K562 (cell line): ENCODE measurements around the gene DENND6A. TPM values are rescaled to one million over a fixed set of nuclear protein-coding genes. Genes with fewer than 3 reads are reported as not detected.
"Not testable (repeated sequence)": the region's sequence is repeated elsewhere in the genome, so short reads cannot be mapped to it uniquely, and the experiment has no call there.

Source experiments
- ATAC-seq: fragments of 200-7000 bp; cut with Tn5 transposase; 3 replicates; pipeline ENCODE4 v1.9.1; 2020; ENCODE audit warnings: moderate library complexity
- BruUV-seq: library from RNA; stranded (reverse); fragments of 400-500 nt; replicated peaks from 2 replicates; lab custom pipeline; 2021; lab: Mats Ljungman, UMichigan
- CTCF ChIA-PET: fragments of 300-600 bp; formaldehyde crosslinking; extraction: SDS; loops from one replicate; lab custom pipeline; 2021; ENCODE audit warnings: low intra/inter-chr PET ratio; lab: Yijun Ruan, JAX
- POLR2A ChIA-PET: fragments of 300-600, 350-650 bp; sonication (Branson Sonifier 250); formaldehyde crosslinking; extraction: SDS; loops from one replicate; lab custom pipeline; 2021; ENCODE audit warnings: antibody characterized with exemption, inconsistent platforms; lab: Yijun Ruan, JAX
- DNase-seq, 4 experiments: peaks; one replicate each; pipeline versions ENCODE4 v3.0.0 to v3.0.0-alpha.2; 2011 to 2018; ENCODE audit warnings: low spot score in 3 of 4, mixed read lengths in 3 of 4; ENCODE audit errors: extremely low read depth in 1 of 4
- FAIRE-seq: peaks from 2 replicates; lab custom pipeline; 2011; peaks lifted over from hg19 to GRCh38; lab: Jason Lieb, UNC
- H2AFZ ChIP-seq: 2 replicates; pipeline ENCODE4 v1.6.0; 2011; ENCODE audit warnings: low read depth, low read length, control low read depth, inconsistent platforms
- H3K27ac ChIP-seq: fragments of 200-600 bp; 3 replicates; pipeline ENCODE4 v1.8.0; 2011; ENCODE audit warnings: low read depth, mild to moderate bottlenecking, control low read depth, inconsistent platforms, low read length, moderate library complexity, mixed read lengths; ENCODE audit errors: extremely low read depth
- H3K27me3 ChIP-seq, 2 experiments: fragments of 300-600 bp in 1 of 2; 2 replicates in 1 of 2; 3 replicates in 1 of 2; pipeline versions ENCODE4 v1.6.0 to v1.8.0; 2011; ENCODE audit warnings: inconsistent platforms in 2 of 2, low read length in 2 of 2, mild to moderate bottlenecking in 1 of 2, mixed read lengths in 1 of 2, moderate library complexity in 1 of 2; ENCODE audit not compliant: control insufficient read depth in 2 of 2, insufficient read depth in 2 of 2
- H3K36me3 ChIP-seq: fragments of 300-600 bp; 3 replicates; pipeline ENCODE4 v1.8.0; 2011; ENCODE audit warnings: mild to moderate bottlenecking, low read length, inconsistent platforms; ENCODE audit not compliant: control insufficient read depth, insufficient read depth
- H3K4me1 ChIP-seq, 2 experiments: fragments of 200-600 bp in 1 of 2; replicated peaks in 1 of 2; 2 replicates in 1 of 2; 3 replicates in 1 of 2; pipeline versions ENCODE4 v1.5.1 to v1.8.0; 2011; ENCODE audit warnings: inconsistent platforms in 2 of 2, low read length in 2 of 2, mild to moderate bottlenecking in 1 of 2, mixed read lengths in 1 of 2, moderate library complexity in 1 of 2; ENCODE audit not compliant: control insufficient read depth in 2 of 2, insufficient read depth in 2 of 2
- H3K4me2 ChIP-seq: 2 replicates; pipeline ENCODE4 v1.6.1; 2011; ENCODE audit warnings: low read length, control low read depth, inconsistent platforms, mixed read lengths; ENCODE audit not compliant: insufficient read depth
- H3K4me3 ChIP-seq: fragments of 200-600 bp; sonication (generic), shearing (Covaris generic); 2 replicates; pipeline ENCODE4 v1.5.1; 2016; ENCODE audit warnings: control low read depth, inconsistent platforms
- H3K79me2 ChIP-seq: fragments of 200-600 bp; 3 replicates; pipeline ENCODE4 v1.8.0; 2011; ENCODE audit warnings: low read length, inconsistent platforms; ENCODE audit not compliant: control insufficient read depth, insufficient read depth
- H3K9ac ChIP-seq, 2 experiments: 2 replicates each; pipeline versions ENCODE4 v1.6.0 to v1.6.1; 2011; ENCODE audit warnings: low read depth in 2 of 2, low read length in 2 of 2, control low read depth in 1 of 2, inconsistent platforms in 1 of 2, mild to moderate bottlenecking in 1 of 2, mixed read lengths in 1 of 2; ENCODE audit not compliant: insufficient read depth in 1 of 2
- H3K9me1 ChIP-seq: one replicate; pipeline ENCODE4 v1.6.0; 2011; ENCODE audit warnings: inconsistent platforms, mild to moderate bottlenecking, low read length, moderate library complexity; ENCODE audit not compliant: control insufficient read depth, insufficient read depth
- H3K9me3 ChIP-seq: replicated peaks from 2 replicates; pipeline ENCODE4 v1.5.1; 2011; ENCODE audit warnings: low read depth, low read length, inconsistent platforms; ENCODE audit not compliant: control insufficient read depth, insufficient read depth
- H4K20me1 ChIP-seq: replicated peaks from 2 replicates; pipeline ENCODE4 v1.6.1; 2011; ENCODE audit warnings: low read length, inconsistent platforms, mixed read lengths; ENCODE audit not compliant: control insufficient read depth, insufficient read depth
- ARHGAP35 ChIP-seq: fragments of 450-650 bp; IDR thresholded peaks from 2 replicates; pipeline ENCODE4 v1.6.1; 2018; ENCODE audit not compliant: partially characterized antibody
- ATF7 ChIP-seq: fragments of 450-650 bp; IDR thresholded peaks from 2 replicates; pipeline ENCODE4 v1.7.1; 2014; ENCODE audit warnings: mild to moderate bottlenecking, moderate library complexity
- CBFA2T2 ChIP-seq: fragments of 450-650 bp; conservative IDR thresholded peaks from 2 replicates; pipeline ENCODE4 v1.6.1; 2017; ENCODE audit warnings: mild to moderate bottlenecking
- CEBPG ChIP-seq, 3 experiments: fragments of 200-800 bp in 1 of 3; sonication (Bioruptor generic) in 1 of 3; sonication (generic) in 1 of 3; formaldehyde crosslinking in 1 of 3; IDR thresholded peaks in 2 of 3; conservative IDR thresholded peaks in 1 of 3; 2 replicates each; pipeline versions ENCODE4 v1.6.1 to v1.8.0; 2016 to 2022; ENCODE audit warnings: missing compliant biosample characterization in 2 of 3, missing genetic modification characterization in 2 of 3, mild to moderate bottlenecking in 1 of 3, missing genetic modification reagents in 1 of 3
- ETV1 ChIP-seq: fragments of 450-650 bp; conservative IDR thresholded peaks from 2 replicates; pipeline ENCODE4 v1.6.1; 2016; ENCODE audit warnings: missing genetic modification characterization, control low read depth, low read depth, missing compliant biosample characterization
- IFI16 ChIP-seq: fragments of 250-450 bp; sonication (Bioruptor Pico); IDR thresholded peaks from 2 replicates; pipeline ENCODE4 v2.1.2; 2022; ENCODE audit warnings: mild to moderate bottlenecking, inconsistent platforms
- JUND ChIP-seq, 2 experiments: IDR thresholded peaks; 2 replicates in 1 of 2; 3 replicates in 1 of 2; pipeline ENCODE4 v1.6.1; 2011; ENCODE audit warnings: borderline replicate concordance in 2 of 2, low read depth in 2 of 2, low read length in 2 of 2, improper control_type of control experiment in 1 of 2, missing biosample characterization in 1 of 2, missing genetic modification characterization in 1 of 2, missing genetic modification reagents in 1 of 2
- MXD1 ChIP-seq: fragments of 250-450 bp; sonication (Bioruptor Pico); IDR thresholded peaks from 2 replicates; pipeline ENCODE4 v1.8.0; 2021; ENCODE audit warnings: borderline replicate concordance, mild to moderate bottlenecking, moderate library complexity; ENCODE audit not compliant: poor library complexity, severe bottlenecking
- NFIC ChIP-seq: fragments of 450-650 bp; IDR thresholded peaks from 2 replicates; pipeline ENCODE4 v1.6.1; 2017; ENCODE audit warnings: mild to moderate bottlenecking, inconsistent platforms
- PATZ1 ChIP-seq: fragments of 250-450 bp; sonication (Bioruptor Pico); IDR thresholded peaks from 2 replicates; pipeline ENCODE4 v1.5.0; 2020; ENCODE audit warnings: mild to moderate bottlenecking, borderline replicate concordance
- SMARCB1 ChIP-seq: IDR thresholded peaks from 2 replicates; pipeline ENCODE4 v1.6.1; 2011; ENCODE audit warnings: improper control_type of control experiment, low read depth; ENCODE audit not compliant: insufficient read length
- SPI1 ChIP-seq: IDR thresholded peaks from 2 replicates; pipeline ENCODE4 v1.6.1; 2011; ENCODE audit warnings: low read depth, low read length, control low read depth, borderline replicate concordance
- U2AF1 ChIP-seq: fragments of 200-400 bp; formaldehyde crosslinking; optimal IDR thresholded peaks from 2 replicates; pipeline ENCODE3; 2017; ENCODE audit warnings: mild to moderate bottlenecking, low read depth, low read length, moderate library complexity
- ZFP36 ChIP-seq: fragments of 150-350 bp; IDR thresholded peaks from 2 replicates; pipeline ENCODE4 v1.6.1; 2018; ENCODE audit warnings: low read length, low read depth; ENCODE audit not compliant: partially characterized antibody
- ZNF224 ChIP-seq: sonication (generic); formaldehyde crosslinking; IDR thresholded peaks from 2 replicates; pipeline ENCODE4 v1.8.0; 2022; ENCODE audit warnings: mild to moderate bottlenecking, missing genetic modification reagents
- WGBS: fragments of 100-300 bp; shearing (Covaris generic); methylation state at CpG from one replicate; pipeline ENCODE4 v1.1.6; 2016; ENCODE audit warnings: low coverage, mixed read lengths; ENCODE audit not compliant: insufficient coverage; ENCODE audit errors: missing lambda C conversion rate; 5-methylcytosine and 5-hydroxymethylcytosine counted together
- in situ Hi-C: fragments of 300-500 bp; cut with MboI; formaldehyde crosslinking; loops from 4 replicates; pipeline ENCODE4 v1.15.0; 2018; ENCODE audit warnings: inconsistent platforms, mixed read lengths
- intact Hi-C: fragments of 100-400 bp; cut with micrococcal nuclease; formaldehyde crosslinking; loops from 2 replicates; pipeline ENCODE4 v1.14.2; 2022
- polyA plus RNA-seq, 8 experiments: library from polyadenylated mRNA; depleted of rRNA in 4 of 8; stranded (reverse) in 5 of 8; unstranded in 3 of 8; fragments of >200 nt; fragmentation: Nextera tagmentation in 2 of 8; fragmentation: Illumina TruSeq in 1 of 8; extraction: Ambion mirVana in 2 of 8; extraction: Trizol in 1 of 8; gene quantifications; 2 replicates each; pipeline versions ENCODE4 v1.2.1 to v1.2.3, GENCODE V29; 2011 to 2014; ENCODE audit warnings: inconsistent platforms in 1 of 8, missing spikeins in 1 of 8
- total RNA-seq, 7 experiments: library from RNA; depleted of rRNA in 6 of 7; stranded (reverse); fragments of >200 nt in 6 of 7; fragmentation: Illumina TruSeq in 2 of 7; extraction: Trizol in 2 of 7; gene quantifications; 2 replicates each; pipeline versions ENCODE4 v1.2.1 to v1.2.3, GENCODE V29; 2011 to 2021; ENCODE audit warnings: low replicate concordance in 1 of 7

DENND6A gene
- total and polyA plus RNA-seq, 9 of the 15 experiments (the other 6 are each of a cell fraction or from before 2014, with no cell fraction given), result 1.5 to 12.7 (median 7.1) TPM

GRCh38 chr3:57706462-57706861 is 13.6 kb upstream of the DENND6A start:
- no peaks in the 10 kb centered on the region for H3K79me2 ChIP-seq
- H3K27me3 ChIP-seq, result no peaks in the 10 kb centered on the region
- 28% methylated on average over 2 of the region's 3 CpGs for WGBS
- ChIA-PET CTCF (no interaction called here), POLR2A (no interaction called here)
- H3K4me2 ChIP-seq, result no peak overlapping the region
- H3K9me3 ChIP-seq, result no peaks in the 10 kb centered on the region
- no peaks in the 10 kb centered on the region for H3K9me1 ChIP-seq
- H3K36me3 ChIP-seq, result no peaks in the 10 kb centered on the region
- in situ Hi-C loops, result no loop called here
- no peak overlapping the region for H3K27ac ChIP-seq
- TF ChIP-seq PATZ1 (no peak), U2AF1 (no peak), SMARCB1 (no peak), CEBPG (CRISPR knock-in tag; IDR thresholded peaks at IDR 0.05) (no peak), CEBPG (tag; conservative IDR thresholded peaks at IDR 0.05 in 1 of 2, IDR thresholded peaks at IDR 0.05 in 1 of 2) (no peak), ETV1 (no peak), IFI16 (no peak), ZNF224 (CRISPR knock-in tag) (no peak), SPI1 (peak; percentile 38; the same call in 1 of the 2 replicates), MXD1 (CRISPR knock-in tag) (no peak), ARHGAP35 (no peak), ATF7 (peak; percentile 34; the same call in 1 of the 2 replicates), ZFP36 (no peak), CBFA2T2 (no peak), JUND (IDR thresholded peaks at IDR 0.05; ENCODE audit: borderline replicate concordance, low read depth, low read length) (no peak), JUND (tag; IDR thresholded peaks at IDR 0.05; ENCODE audit: borderline replicate concordance, low read depth, low read length) (0 out of 3 replicates have a peak, but pooled peaks have one; percentile 20), NFIC (no peak)
- ATAC-seq (no peak), DNase-seq (no peak), FAIRE-seq (no peak)
- H4K20me1 ChIP-seq, result no peaks in the 10 kb centered on the region
- intact Hi-C loops, result no loop called here
- no TSS peak for BruUV-seq
- no peak overlapping the region; the same call in 1 of the 2 replicates for H2AFZ ChIP-seq
- H3K9ac ChIP-seq, result no peak overlapping the region
- no peaks in the 10 kb centered on the region; a peak in 1 of 5 replicates for H3K4me1 ChIP-seq
- no peak overlapping the region for H3K4me3 ChIP-seq

GRCh38 chr3:57705351-57705750 is 12.5 kb upstream of the DENND6A start:
- DNase-seq, FAIRE-seq, H2AFZ ChIP-seq, H3K36me3 ChIP-seq, H3K79me2 ChIP-seq, H4K20me1 ChIP-seq, BruUV-seq, intact Hi-C loops, H3K4me2 ChIP-seq, H3K4me3 ChIP-seq, CTCF ChIA-PET, in situ Hi-C loops, H3K9ac ChIP-seq, POLR2A ChIA-PET, H3K4me1 ChIP-seq, H3K27me3 ChIP-seq, H3K27ac ChIP-seq, H3K9me3 ChIP-seq, H3K9me1 ChIP-seq, ATAC-seq: not testable (repeated sequence)
- WGBS, result 100% methylated on average over 1 of the region's 3 CpGs
